ENCODE data around the gene PIP5K1B.

Gene PIP5K1B

GRCh38 chr9:68768619-68769018 lies 63.6 kb downstream of the PIP5K1B start:
- no peak for ATAC-seq
- TF ChIP-seq TOX (CRISPR knock-in tag; IDR thresholded peaks at IDR 0.05; ENCODE audit: borderline replicate concordance) (no peak), TCF4 (CRISPR knock-in tag; IDR thresholded peaks at IDR 0.05; ENCODE audit: borderline replicate concordance) (no peak), CSDC2 (CRISPR knock-in tag; IDR thresholded peaks at IDR 0.05) (no peak), PPARA (CRISPR knock-in tag; IDR thresholded peaks at IDR 0.05; ENCODE audit: borderline replicate concordance) (no peak), TSHZ2 (CRISPR knock-in tag; IDR thresholded peaks at IDR 0.05) (no peak), ZNF70 (CRISPR knock-in tag; IDR thresholded peaks at IDR 0.05) (no peak), ZFP3 (CRISPR knock-in tag; IDR thresholded peaks at IDR 0.05) (no peak), ZNF8 (CRISPR knock-in tag; IDR thresholded peaks at IDR 0.05) (no peak), ZC3H10 (CRISPR knock-in tag; IDR thresholded peaks at IDR 0.05) (no peak), GLIS3 (CRISPR knock-in tag; IDR thresholded peaks at IDR 0.05) (no peak)

GRCh38 chr9:68769852-68770251 lies 64.8 kb downstream of the PIP5K1B start:
- TF ChIP-seq PATZ1 (CRISPR knock-in tag; IDR thresholded peaks at IDR 0.05; ENCODE audit: borderline replicate concordance), result no peak
- TF ChIP-seq CREB5 (CRISPR knock-in tag; IDR thresholded peaks at IDR 0.05; ENCODE audit: low read depth), result no peak
- no peak for TF ChIP-seq ARNTL (CRISPR knock-in tag; IDR thresholded peaks at IDR 0.05; ENCODE audit: borderline replicate concordance, low read depth)
- no peak for TF ChIP-seq PPARA (CRISPR knock-in tag; IDR thresholded peaks at IDR 0.05; ENCODE audit: borderline replicate concordance)
- no peak for TF ChIP-seq OSR1 (CRISPR knock-in tag; IDR thresholded peaks at IDR 0.05)
- TF ChIP-seq ESRRG (CRISPR knock-in tag; IDR thresholded peaks at IDR 0.05), result no peak
- TF ChIP-seq ISL1 (CRISPR knock-in tag; IDR thresholded peaks at IDR 0.05), result no peak
- TF ChIP-seq RARB (CRISPR knock-in tag; IDR thresholded peaks at IDR 0.05), result no peak
- no peak for TF ChIP-seq ZC3H10 (CRISPR knock-in tag; IDR thresholded peaks at IDR 0.05)
- no peak for TF ChIP-seq ZFP30 (CRISPR knock-in tag; IDR thresholded peaks at IDR 0.05)
- no peak for TF ChIP-seq ZNF8 (CRISPR knock-in tag; IDR thresholded peaks at IDR 0.05)
- no peak for TF ChIP-seq BACH2 (CRISPR knock-in tag; IDR thresholded peaks at IDR 0.05; ENCODE audit: borderline replicate concordance)
- no peak for TF ChIP-seq ZNF70 (CRISPR knock-in tag; IDR thresholded peaks at IDR 0.05)
- TF ChIP-seq CSDC2 (CRISPR knock-in tag; IDR thresholded peaks at IDR 0.05), result no peak
- no peak for ATAC-seq

- no peak for ATAC-seq
- no peak for TF ChIP-seq RARB (CRISPR knock-in tag; IDR thresholded peaks at IDR 0.05)
- no peak for TF ChIP-seq OSR1 (CRISPR knock-in tag; IDR thresholded peaks at IDR 0.05)
- TF ChIP-seq POU6F1 (CRISPR knock-in tag; IDR thresholded peaks at IDR 0.05; ENCODE audit: borderline replicate concordance, low read depth), result no peak
- TF ChIP-seq TOX (CRISPR knock-in tag; IDR thresholded peaks at IDR 0.05; ENCODE audit: borderline replicate concordance), result no peak
- TF ChIP-seq ZC3H10 (CRISPR knock-in tag; IDR thresholded peaks at IDR 0.05), result no peak
- TF ChIP-seq ZFP3 (CRISPR knock-in tag; IDR thresholded peaks at IDR 0.05), result no peak
- TF ChIP-seq ESRRG (CRISPR knock-in tag; IDR thresholded peaks at IDR 0.05), result no peak
- no peak for TF ChIP-seq TSHZ2 (CRISPR knock-in tag; IDR thresholded peaks at IDR 0.05)
- no peak for TF ChIP-seq ISL1 (CRISPR knock-in tag; IDR thresholded peaks at IDR 0.05)
- no peak for TF ChIP-seq ZNF565 (CRISPR knock-in tag; conservative IDR thresholded peaks at IDR 0.05; ENCODE audit: low read depth)
- no peak for TF ChIP-seq TCF4 (CRISPR knock-in tag; IDR thresholded peaks at IDR 0.05; ENCODE audit: borderline replicate concordance)
- no peak for TF ChIP-seq BACH2 (CRISPR knock-in tag; IDR thresholded peaks at IDR 0.05; ENCODE audit: borderline replicate concordance)
- TF ChIP-seq PPARA (CRISPR knock-in tag; IDR thresholded peaks at IDR 0.05; ENCODE audit: borderline replicate concordance), result no peak
- TF ChIP-seq SNAI2 (CRISPR knock-in tag; IDR thresholded peaks at IDR 0.05), result no peak
- TF ChIP-seq CSDC2 (CRISPR knock-in tag; IDR thresholded peaks at IDR 0.05), result no peak
Measured at GRCh38 chr9:68771376-68771775, 66.3 kb downstream of the PIP5K1B start.

Measured in SK-N-SH treated with all-trans-retinoic acid at 6 μM for 48 hours (cell line).